Skeletal muscle tissue (tissue), 2 donors: ENCODE results near the gene SPINK2. TPM values are rescaled to one million over a fixed set of nuclear protein-coding genes. Genes with fewer than 3 reads are reported as not detected.

ENCODE experiments used
- small RNA-seq: library from RNA; depleted of rRNA; stranded (forward); fragments of <200 nt; gene quantifications from one replicate; pipeline ENCODE3, GENCODE V24; 2014
- total RNA-seq: library from RNA; depleted of rRNA; stranded (reverse); fragments of >200 nt; gene quantifications from one replicate; pipeline ENCODE4 v1.2.3, GENCODE V29; 2014

The SPINK2 gene
- total RNA-seq, 1 donor from 2014 or later = not detected

Small RNAs within 50 kb of the gene (small RNA-seq; reads per million reads assigned to genes)
- not detected for gene RF00017
- not detected for gene RF00019
- not detected for gene RN7SL357P
- gene RN7SL492P = not detected

Other genes starting within 250 kb of the SPINK2 start
- gene HOPX, start 140.4 kb downstream of the SPINK2 start, total RNA-seq = 15.7 TPM
- 21.4 TPM for gene REST, start 86.2 kb upstream of the SPINK2 start, total RNA-seq
- 12.0 TPM for gene NOA1, start 155.9 kb upstream of the SPINK2 start, total RNA-seq
- gene POLR2B, start 157.2 kb upstream of the SPINK2 start, total RNA-seq = 101 TPM